ENCODE data around the gene RGS16. TPM values are rescaled to one million over a fixed set of nuclear protein-coding genes. Genes with fewer than 3 reads are reported as not detected.

The RGS16 gene
- total and polyA plus RNA-seq, 2 donors (not counting 3 experiments of a cell fraction or from before 2014, with no cell fraction given), result not detected

GRCh38 chr1:182625024-182625423, 20.8 kb upstream of the RGS16 start:
- DNase-seq (ENCODE audit: low read depth, low spot score), result no peak
- TF ChIP-seq JUN (IDR thresholded peaks at IDR 0.05; ENCODE audit: borderline replicate concordance, insufficient read depth, insufficient read length, low read depth) (no peak), GATA2 (IDR thresholded peaks at IDR 0.05; ENCODE audit: insufficient read depth, insufficient read length, low read depth, low read length) (no peak), EZH2 (IDR thresholded peaks at IDR 0.05; ENCODE audit: borderline replicate concordance, low read depth, low read length, severe bottlenecking) (no peak), FOS (IDR thresholded peaks at IDR 0.05; ENCODE audit: borderline replicate concordance, insufficient read depth, low read length) (no peak), CTCF (IDR thresholded peaks at IDR 0.05; ENCODE audit: extremely low read depth in 1 of 2, insufficient read depth in 1 of 2, low read depth in 1 of 2, low read length in 2 of 2) (no peak), POLR2A (IDR thresholded peaks at IDR 0.05; ENCODE audit: low read depth, low read length) (no peak), POLR2AphosphoS5 (IDR thresholded peaks at IDR 0.05; ENCODE audit: insufficient read depth, low read depth, low read length) (no peak), MAX (IDR thresholded peaks at IDR 0.05; ENCODE audit: insufficient read depth, insufficient read length) (no peak), MYC (IDR thresholded peaks at IDR 0.05; ENCODE audit: low read depth, low read length) (no peak)
- dilution Hi-C loops (cut with MboI; ENCODE audit: extremely low pct_ligation_motif_present, low sequenced_read_pairs) (no loop called here), intact Hi-C loops (cut with micrococcal nuclease) (no loop called here)
- Histone ChIP-seq H3K4me2 (ENCODE audit: insufficient read depth, low read length) (no peak overlapping the region), H3K9ac (replicated peaks; ENCODE audit: extremely low read depth, insufficient read depth, low read length) (no peak overlapping the region), H3K9me3 (replicated peaks; ENCODE audit: control insufficient read depth, insufficient read depth, low read length) (no peaks in the 10 kb centered on the region), H3K27ac (ENCODE audit: insufficient read depth, low read depth, low read length) (no peak overlapping the region), H3K4me3 (replicated peaks in 1 of 3; ENCODE audit: insufficient read depth in 1 of 3, low read depth in 1 of 3, low read length in 3 of 3) (no peak overlapping the region), H3K4me1 (ENCODE audit: control insufficient read depth, extremely low read depth, insufficient read depth, low read length) (no peaks in the 10 kb centered on the region), H2AFZ (ENCODE audit: low read depth, low read length) (no peak overlapping the region), H3K79me2 (ENCODE audit: control insufficient read depth, insufficient read depth, low read length) (no peaks in the 10 kb centered on the region), H4K20me1 (replicated peaks; ENCODE audit: control insufficient read depth, extremely low read depth, insufficient read depth, low read length) (no peaks in the 10 kb centered on the region), H3K36me3 (ENCODE audit: control insufficient read depth in 2 of 2, extremely low read depth in 1 of 2, insufficient read depth in 2 of 2, low read length in 2 of 2) (no peaks in the 10 kb centered on the region), H3K27me3 (ENCODE audit: control insufficient read depth in 2 of 2, insufficient read depth in 2 of 2, low read length in 2 of 2) (peaks cover 1 to 5% of the 10 kb centered on the region in 2 experiments), H3K9me1 (replicated peaks; ENCODE audit: control insufficient read depth, extremely low read depth, insufficient read depth, low read length) (no peaks in the 10 kb centered on the region)
- BruUV-seq (replicated peaks), result no TSS peak
- POLR2A ChIA-PET, result no interaction called here
- CTCF ChIA-PET, result interaction anchor here (1.4 to 1.6 kb wide), 2 partner anchors 8 to 39 kb away, joined by 4 to 7 read pairs; no protein-coding TSS in a partner anchor
- FAIRE-seq, result no peak
